HG03280 (cell line): ENCODE measurements around the gene MYO7A.

Source experiments
- ATAC-seq: cut with Tn5 transposase; IDR thresholded peaks from one replicate; pipeline ENCODE4 v1.9.1; 2021; ENCODE audit warnings: mild to moderate bottlenecking, moderate library complexity; ENCODE audit not compliant: unreplicated experiment

MYO7A gene

GRCh38 chr11:77262803-77263202 lies 134.8 kb downstream of the MYO7A start:
- ATAC-seq: no peak
